Measurements from ENCODE around the gene TMEM236. TPM values are rescaled to one million over a fixed set of nuclear protein-coding genes. Genes with fewer than 3 reads are reported as not detected.

Gene TMEM236
- total RNA-seq, 1 donor from 2014 or later, result 0.16 TPM

- DNase-seq, result no peak
These were observed 9.1 kb upstream of the TMEM236 start for GRCh38 chr10:17742918-17743317.

DNA sequence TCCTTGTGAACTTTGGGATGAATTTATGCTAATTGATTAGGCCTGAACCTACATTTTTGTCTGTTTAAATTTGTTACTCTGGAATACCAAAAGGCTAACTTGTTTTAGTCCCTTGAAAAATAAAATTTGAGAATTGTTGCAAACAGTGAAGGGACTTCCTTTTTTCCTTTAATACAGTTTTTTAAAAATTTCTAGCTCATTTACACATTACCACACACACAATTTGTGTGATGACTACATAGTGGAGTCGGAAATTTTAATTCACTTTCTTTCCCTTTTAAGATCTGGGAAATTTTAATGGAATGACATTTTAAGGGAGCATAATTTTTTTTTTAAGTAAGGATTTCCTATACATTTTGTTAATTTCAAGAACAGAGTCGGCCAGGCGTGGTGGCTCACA, 8.6 kb upstream of the TMEM236 start:
- DNase-seq, result no peak

DNA sequence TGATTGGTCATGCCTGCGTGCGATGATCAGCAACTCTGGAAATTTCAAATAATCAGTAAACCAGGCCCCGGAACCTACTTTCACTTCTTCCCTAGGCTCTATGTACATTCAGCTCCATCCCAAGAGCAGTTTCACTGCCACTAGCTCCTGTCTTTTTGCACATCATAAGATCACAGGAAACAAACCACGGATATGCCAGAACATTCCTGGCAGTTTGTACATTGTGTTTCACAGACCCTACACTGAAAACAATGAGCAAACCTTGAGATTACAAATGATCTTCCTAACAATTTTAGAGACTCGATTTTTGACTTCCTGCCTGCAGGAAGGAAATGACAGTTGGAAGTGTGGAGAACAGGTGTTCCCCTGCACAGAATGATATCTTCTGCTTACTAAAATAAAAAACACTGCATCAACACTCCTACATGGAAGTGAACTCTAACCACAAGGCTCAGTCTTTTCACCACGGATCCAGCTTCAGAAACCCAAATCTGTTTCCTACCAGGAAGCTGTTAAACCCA, 7.6 kb upstream of the TMEM236 start:
- no peak for DNase-seq

DNA sequence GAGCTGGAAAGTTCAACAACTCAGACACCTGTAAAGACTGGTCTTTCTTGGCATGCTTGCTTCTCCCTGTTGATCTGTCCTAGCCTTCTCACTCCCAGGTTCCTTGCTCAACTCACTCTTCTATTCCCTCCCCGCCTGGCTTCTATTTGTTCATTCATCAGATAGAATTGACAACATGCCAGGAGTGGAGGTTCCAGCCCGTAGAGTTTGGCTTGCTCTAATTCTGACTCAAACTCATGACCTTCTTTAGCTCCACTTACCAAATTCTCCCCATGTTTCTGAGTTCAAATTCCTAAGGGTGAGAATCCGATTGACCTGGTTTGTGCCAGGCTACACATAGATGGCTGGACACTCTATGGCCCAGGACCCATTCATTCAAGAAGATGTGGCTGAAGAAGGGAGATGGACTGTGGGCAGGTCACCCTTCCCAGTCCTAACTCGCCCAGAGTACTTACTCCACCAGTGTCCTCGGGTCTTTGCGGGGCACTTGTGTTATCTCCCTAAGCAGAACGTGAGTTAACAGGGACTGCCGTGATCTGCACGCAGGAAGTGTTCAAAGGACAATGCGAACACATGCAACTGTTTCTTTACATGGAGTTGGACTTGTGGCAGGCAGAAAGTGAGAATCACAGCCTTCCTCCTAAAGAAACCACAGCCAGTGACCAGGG, 4.0 kb upstream of the TMEM236 start:
- no peak for DNase-seq

GRCh38 chr10:17749890-17750289, 2.1 kb upstream of the TMEM236 start:
- no peak for DNase-seq

- DNase-seq, result no peak
These were observed 4.7 kb downstream of the TMEM236 start for GRCh38 chr10:17756557-17757217.

DNA sequence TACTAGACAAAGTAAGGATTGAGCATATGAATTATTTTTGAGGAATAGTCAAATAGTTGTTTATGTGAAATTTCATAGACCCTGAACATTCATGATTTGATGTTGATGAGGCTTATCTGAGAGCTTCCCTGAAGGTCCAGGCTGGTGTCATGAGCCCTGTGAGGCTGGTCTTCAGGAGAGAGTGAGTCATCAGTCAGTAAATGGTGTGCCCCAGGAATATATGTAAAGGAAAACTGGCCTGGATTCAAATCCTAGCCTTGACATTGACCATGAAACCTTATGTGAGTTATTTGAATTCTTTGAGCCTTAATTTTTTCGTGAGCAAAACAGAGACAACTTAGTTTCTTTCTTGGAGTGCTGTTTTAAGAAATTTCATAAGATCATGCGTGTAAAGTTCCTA, 6.2 kb downstream of the TMEM236 start:
- no peak for DNase-seq

DNA sequence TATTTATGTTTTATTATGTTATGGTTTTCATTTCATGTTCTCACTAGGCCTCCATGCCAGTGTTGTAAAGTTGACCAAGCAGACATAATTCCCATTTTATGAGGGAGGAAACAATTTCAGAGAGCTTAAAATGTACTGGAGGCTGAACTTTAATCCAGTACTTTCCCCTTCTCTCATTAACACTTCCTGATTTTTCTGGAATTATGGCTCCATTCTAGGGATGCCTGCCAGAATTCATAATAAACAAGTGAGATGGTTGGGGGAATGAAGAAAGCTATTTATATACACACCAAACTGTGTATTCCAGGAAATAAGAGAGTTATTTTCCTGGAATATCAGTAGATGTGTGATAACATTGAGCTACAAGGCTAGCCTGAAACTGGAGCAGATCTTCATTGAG, 6.9 kb downstream of the TMEM236 start:
- DNase-seq, result no peak

DNA sequence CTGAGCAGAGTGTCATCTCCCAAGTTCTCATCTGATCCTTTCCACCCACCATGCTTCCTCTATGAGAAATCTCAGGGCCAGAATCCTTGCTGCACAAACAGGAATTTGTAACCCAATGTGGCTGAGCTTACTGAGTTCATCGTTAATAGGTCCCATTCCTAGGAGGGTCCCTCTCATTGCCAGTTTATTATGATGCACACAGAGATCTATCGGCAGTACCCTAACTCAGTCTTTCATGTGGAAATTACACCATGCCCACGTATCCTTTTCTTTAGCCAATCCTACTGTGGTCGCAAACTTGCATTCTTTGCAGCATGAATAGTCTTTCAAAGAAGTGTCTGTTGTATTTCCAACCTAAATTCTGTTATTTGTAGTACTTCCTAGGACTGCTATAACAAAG, 12.1 kb downstream of the TMEM236 start:
- no peak for DNase-seq

- DNase-seq, result no peak
These were observed 13.6 kb downstream of the TMEM236 start for GRCh38 chr10:17765602-17766001.

GRCh38 chr10:17766731-17767130, 14.7 kb downstream of the TMEM236 start:
- DNase-seq, result no peak

DNA sequence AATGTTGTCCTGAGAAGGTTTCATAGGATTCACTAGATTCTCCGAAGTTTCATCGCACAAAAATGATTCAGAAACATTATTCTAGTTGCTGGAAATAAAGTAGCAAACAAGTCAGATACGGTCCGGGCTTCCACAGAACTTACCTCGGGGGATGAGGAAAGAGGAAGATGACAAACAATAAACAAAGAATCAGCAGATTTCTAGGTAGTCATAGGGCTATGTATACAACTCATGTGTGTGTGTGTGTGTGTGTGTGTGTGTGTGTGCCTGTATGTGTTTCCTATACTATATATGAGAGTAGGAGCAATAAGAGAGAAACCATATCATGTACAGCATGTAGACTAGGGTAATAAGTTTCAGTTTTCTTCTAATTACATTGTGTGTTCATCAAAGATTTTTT, 16.5 kb downstream of the TMEM236 start:
- no peak for DNase-seq

GRCh38 chr10:17768957-17769356, 17.0 kb downstream of the TMEM236 start:
- no peak for DNase-seq

DNA sequence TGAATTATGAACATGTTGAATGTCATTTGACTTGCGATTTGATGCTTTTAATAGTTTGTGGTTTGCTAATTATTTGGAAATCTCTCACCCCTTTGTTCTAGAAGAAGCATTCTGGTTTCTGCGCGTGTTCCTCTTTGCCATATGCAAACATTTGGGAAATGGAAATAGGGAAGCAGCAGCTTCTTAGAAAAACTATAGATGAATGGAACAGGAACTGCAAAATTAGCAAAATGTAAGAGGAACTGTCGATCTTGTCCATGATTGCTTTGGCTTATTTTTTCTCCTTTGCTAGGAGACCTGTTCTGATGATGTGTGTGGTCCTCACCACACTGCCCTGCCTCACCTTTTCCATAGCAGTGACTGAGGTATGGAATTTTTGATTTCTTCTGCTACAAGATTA, 19.0 kb downstream of the TMEM236 start:
- DNase-seq, result no peak

- no peak for DNase-seq
These were observed 27.8 kb downstream of the TMEM236 start for GRCh38 chr10:17779784-17780183.

- DNase-seq, result no peak
These were observed 28.7 kb downstream of the TMEM236 start for GRCh38 chr10:17780727-17781126.

DNA sequence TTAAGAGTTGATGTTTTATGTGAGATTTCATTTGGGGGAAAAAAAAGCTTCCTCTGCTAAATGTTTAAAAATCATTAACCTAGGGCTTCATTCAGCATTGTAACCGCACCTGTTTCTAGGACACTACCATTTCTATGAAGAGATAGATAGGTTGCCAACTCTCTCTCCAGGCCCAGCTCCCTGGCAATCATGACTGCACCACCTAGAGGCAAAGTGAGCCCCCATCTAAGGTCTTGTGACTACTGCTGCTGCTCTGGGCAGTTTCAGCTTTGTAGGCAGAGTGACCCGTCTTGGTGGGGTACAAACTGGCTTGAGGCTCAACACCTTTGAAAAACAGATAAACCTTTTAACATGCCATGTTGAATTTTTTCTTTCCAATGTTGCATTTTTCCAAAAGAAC, 29.9 kb downstream of the TMEM236 start:
- DNase-seq, result no peak

DNA sequence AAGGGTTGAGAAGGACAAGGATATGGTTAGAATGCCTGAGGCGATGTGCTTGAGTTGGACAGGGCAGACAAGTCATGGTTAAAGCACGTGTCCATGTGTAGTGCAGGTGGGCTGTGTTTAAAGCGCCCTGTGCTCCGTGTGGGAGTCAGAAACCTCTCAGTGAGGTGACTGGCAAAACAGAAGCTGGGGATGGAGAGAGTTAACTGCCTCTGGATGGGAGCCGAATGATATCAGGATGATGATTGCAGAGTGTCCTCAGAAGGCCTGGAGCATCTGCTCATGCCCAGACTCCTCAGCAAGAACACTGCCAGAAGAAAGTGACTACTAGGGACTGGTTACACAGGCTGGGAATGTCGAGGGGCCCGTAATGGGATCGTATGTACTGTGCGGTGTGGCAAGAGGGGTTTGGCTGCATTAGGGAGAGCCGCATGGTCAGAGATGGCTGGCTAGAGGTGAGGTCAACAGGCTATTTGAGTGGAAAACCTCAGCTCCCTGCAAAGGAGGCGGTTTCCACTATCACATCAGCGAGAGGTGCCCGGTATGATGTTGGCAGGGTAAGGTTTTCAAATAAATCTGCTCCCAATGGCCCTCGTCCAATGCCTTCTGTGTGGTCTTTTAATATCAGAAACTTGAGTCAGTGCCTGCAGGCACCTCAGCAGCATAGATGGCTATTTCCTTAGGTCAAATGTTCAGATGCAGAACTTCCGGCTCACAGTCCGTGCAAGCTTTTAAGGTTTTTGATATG, 31.1 kb downstream of the TMEM236 start:
- no peak for DNase-seq

GRCh38 chr10:17783751-17784150, 31.8 kb downstream of the TMEM236 start:
- DNase-seq, result no peak

GRCh38 chr10:17784688-17785087, 32.7 kb downstream of the TMEM236 start:
- no peak for DNase-seq

DNA sequence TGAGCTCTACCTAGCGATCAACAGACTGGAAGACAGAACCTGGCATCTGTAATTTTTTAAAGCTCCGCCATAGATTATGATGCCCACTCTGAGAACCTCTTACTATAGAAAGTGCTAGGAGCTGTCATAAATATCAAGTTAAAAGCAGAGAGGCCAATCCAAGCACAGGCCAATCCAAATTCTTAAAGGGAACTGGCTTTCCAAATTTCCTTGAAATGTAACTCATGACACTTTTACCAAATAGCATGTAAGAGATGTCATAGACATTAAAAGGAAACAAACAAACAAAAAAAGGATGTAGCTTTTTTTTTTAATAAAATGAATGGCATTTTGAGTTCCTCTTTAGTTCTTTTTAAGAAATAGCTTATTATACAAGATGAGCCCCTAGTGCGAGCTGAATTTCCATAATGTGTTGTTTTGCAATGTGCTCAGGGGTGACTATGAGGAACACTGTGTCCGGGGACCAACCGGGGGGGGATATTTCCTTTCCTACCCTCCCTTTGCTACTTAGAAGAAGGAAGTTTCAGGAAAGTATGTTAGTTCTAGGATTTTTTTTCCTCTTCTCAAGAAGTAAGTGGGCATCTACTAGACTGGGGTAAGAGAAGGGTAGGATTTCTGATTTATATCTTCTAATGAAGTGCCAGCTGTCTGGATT, 33.4 kb downstream of the TMEM236 start:
- DNase-seq, result no peak

- DNase-seq, result no peak
These were observed 35.3 kb downstream of the TMEM236 start for GRCh38 chr10:17787087-17787961.

Data from occipital lobe (tissue), 2 donors.